Measurements from ENCODE around the gene MAT2A.
A peak's percentile ranks its signal among the peaks of the same experiment; 100 is the strongest.
"Not testable (repeated sequence)": the region's sequence is repeated elsewhere in the genome, so short reads cannot be mapped to it uniquely, and the experiment has no call there.

Gene MAT2A

GRCh38 chr2:85547859-85548607 lies 9.1 kb downstream of the MAT2A start:
- no peak for DNase-seq (ENCODE audit: low spot score)

GRCh38 chr2:85548608-85548900 lies 9.6 kb downstream of the MAT2A start:
- no peak for DNase-seq (ENCODE audit: low spot score)

- no peak for DNase-seq (ENCODE audit: low spot score)
These were observed 10.1 kb downstream of the MAT2A start for GRCh38 chr2:85549095-85549494.

GRCh38 chr2:85549826-85550225 lies 10.9 kb downstream of the MAT2A start:
- no peak for DNase-seq (ENCODE audit: low spot score)

- no peak for DNase-seq (ENCODE audit: low spot score)
These were observed 11.5 kb downstream of the MAT2A start for GRCh38 chr2:85550486-85550885.

- peak; percentile 49 for DNase-seq (ENCODE audit: low spot score)
These were observed 13.0 kb downstream of the MAT2A start for GRCh38 chr2:85551698-85552678.

GRCh38 chr2:85553184-85553583 lies 14.2 kb downstream of the MAT2A start:
- DNase-seq (ENCODE audit: low spot score): no peak

GRCh38 chr2:85554980-85555612 lies 16.1 kb downstream of the MAT2A start:
- DNase-seq (ENCODE audit: low spot score): no peak

GRCh38 chr2:85557130-85557529 lies 18.2 kb downstream of the MAT2A start:
- DNase-seq (ENCODE audit: low spot score): no peak

GRCh38 chr2:85558160-85558559 lies 19.2 kb downstream of the MAT2A start:
- DNase-seq (ENCODE audit: low spot score): no peak

- DNase-seq (ENCODE audit: low spot score): not testable (repeated sequence)
These were observed 21.4 kb downstream of the MAT2A start for GRCh38 chr2:85560403-85560726.

GRCh38 chr2:85560812-85561279 lies 21.9 kb downstream of the MAT2A start:
- DNase-seq (ENCODE audit: low spot score): no peak

GRCh38 chr2:85561280-85562212 lies 22.6 kb downstream of the MAT2A start, which contains the start of gene GGCX:
Gene GGCX (minus strand): TSS chr2:85561493. CDS start chr2:85561428, 65 bp downstream.
- DNase-seq (ENCODE audit: low spot score): peak; percentile 77

- no peak for DNase-seq (ENCODE audit: low spot score)
These were observed 25.2 kb downstream of the MAT2A start for GRCh38 chr2:85564144-85564563.

- DNase-seq (ENCODE audit: low spot score): no peak
These were observed 27.3 kb downstream of the MAT2A start for GRCh38 chr2:85566265-85566664.

GRCh38 chr2:85575739-85576138 lies 36.8 kb downstream of the MAT2A start:
- no peak for DNase-seq (ENCODE audit: low spot score)

GRCh38 chr2:85577063-85577385 lies 38.1 kb downstream of the MAT2A start:
- DNase-seq (ENCODE audit: low spot score): no peak

GRCh38 chr2:85577386-85578242 lies 38.6 kb downstream of the MAT2A start, which contains the start of gene VAMP8:
Gene VAMP8 (plus strand): TSS chr2:85577586. CDS start chr2:85577647, 61 bp downstream.
- peak; percentile 56 for DNase-seq (ENCODE audit: low spot score)

GRCh38 chr2:85578243-85579180 lies 39.5 kb downstream of the MAT2A start:
- DNase-seq (ENCODE audit: low spot score): no peak
